ENCODE results near the gene PHF21B. TPM values are rescaled to one million over a fixed set of nuclear protein-coding genes. Genes with fewer than 3 reads are reported as not detected.
A peak's percentile ranks its signal among the peaks of the same experiment; 100 is the strongest.

The PHF21B gene
- total and polyA plus RNA-seq, 2 experiments from 2014 or later: 20.6 to 149 TPM

- H3K27me3 Mint-ChIP-seq (ENCODE audit: insufficient read depth, low read depth, poor library complexity): peaks cover 30% of the 10 kb centered on the region
- no peak for ATAC-seq
- H3K4me1 ChIP-seq (ENCODE audit: insufficient read depth): peaks cover 48% of the 10 kb centered on the region
- H3K79me2 ChIP-seq (replicated peaks; ENCODE audit: insufficient read depth): peaks cover 43% of the 10 kb centered on the region
- H3K4me2 ChIP-seq: peak overlapping the region; percentile 62; the same call in 1 of the 2 replicates
- H3K9me2 ChIP-seq (ENCODE audit: insufficient read depth): no peaks in the 10 kb centered on the region
- peaks cover 59% of the 10 kb centered on the region for H3K4me1 Mint-ChIP-seq
- H3K27ac Mint-ChIP-seq: peak overlapping the region; percentile 24; the same call in 1 of the 2 replicates
- peaks cover 43% of the 10 kb centered on the region for H3K36me3 Mint-ChIP-seq (ENCODE audit: low read depth)
- H3K36me3 ChIP-seq (ENCODE audit: insufficient read depth): peaks cover 5% of the 10 kb centered on the region; the same call in 1 of the 2 replicates
- peaks cover 32% of the 10 kb centered on the region for H3F3A ChIP-seq (replicated peaks; ENCODE audit: low read depth)
- H3K27me3 ChIP-seq (ENCODE audit: insufficient read depth): no peaks in the 10 kb centered on the region
- no peak overlapping the region; the same call in 2 of the 3 replicates for H3K4me3 Mint-ChIP-seq
- H3K4me3 ChIP-seq: no peak overlapping the region
- peak overlapping the region; percentile 74 for H3K27ac ChIP-seq (ENCODE audit: low read depth)
- H3K9me3 Mint-ChIP-seq: no peaks in the 10 kb centered on the region
- DNase-seq (ENCODE audit: low spot score): no peak
- H2AFZ ChIP-seq: no peak overlapping the region
- TF ChIP-seq JUNB (IDR thresholded peaks at IDR 0.05; ENCODE audit: unreplicated experiment) (no peak), REST (IDR thresholded peaks at IDR 0.05; ENCODE audit: unreplicated experiment) (no peak), STAT1 (IDR thresholded peaks at IDR 0.05; ENCODE audit: unreplicated experiment) (no peak), CREB1 (CRISPR knock-in tag; IDR thresholded peaks at IDR 0.05; ENCODE audit: low read depth) (no peak), ETS1 (IDR thresholded peaks at IDR 0.05) (no peak), EZH2 (IDR thresholded peaks at IDR 0.05; ENCODE audit: low read depth, unreplicated experiment) (no peak), CTCF (conservative IDR thresholded peaks at IDR 0.05; ENCODE audit: low read depth in 2 of 2) (no peak), POLR2AphosphoS5 (IDR thresholded peaks at IDR 0.05; ENCODE audit: low read depth) (no peak; the same call in 1 of the 2 replicates), ZNF331 (CRISPR knock-in tag; IDR thresholded peaks at IDR 0.05; ENCODE audit: low read depth) (no peak), ZNF462 (CRISPR knock-in tag; IDR thresholded peaks at IDR 0.05) (no peak), EZH2phosphoT487 (IDR thresholded peaks at IDR 0.05; ENCODE audit: unreplicated experiment) (no peak), NANOG (IDR thresholded peaks at IDR 0.05; ENCODE audit: borderline replicate concordance) (no peak), ZNF114 (CRISPR knock-in tag; IDR thresholded peaks at IDR 0.05) (no peak)
- peaks cover 64% of the 10 kb centered on the region for H4K20me1 ChIP-seq (replicated peaks; ENCODE audit: insufficient read depth)
Observed at GRCh38 chr22:44971651-44972362, 38.0 kb downstream of the PHF21B start.
